Measurements from ENCODE around the gene UVRAG. TPM values are rescaled to one million over a fixed set of nuclear protein-coding genes. Genes with fewer than 3 reads are reported as not detected.

The UVRAG gene
- total RNA-seq, 1 donor from 2014 or later: 45.2 TPM

GRCh38 chr11:75945446-75945845 lies 130.4 kb downstream of the UVRAG start:
- Histone ChIP-seq H3K9me3 (no peaks in the 10 kb centered on the region), H3K4me3 (no peak overlapping the region), H3K27ac (no peak overlapping the region), H3K4me1 (peaks cover 0 to 6% of the 10 kb centered on the region in 2 donors), H3K27me3 (no peaks in the 10 kb centered on the region), H3K36me3 (no peaks in the 10 kb centered on the region)
- intact Hi-C loops (cut with DNase I): no loop called here
- TF ChIP-seq CTCF (IDR thresholded peaks at IDR 0.05): no peak
- no peak for DNase-seq (ENCODE audit: low spot score in 2 of 2)

- Histone ChIP-seq H3K4me1 (peaks cover 0 to 6% of the 10 kb centered on the region in 2 donors), H3K9me3 (no peaks in the 10 kb centered on the region), H3K4me3 (no peak overlapping the region), H3K27me3 (no peaks in the 10 kb centered on the region), H3K36me3 (no peaks in the 10 kb centered on the region), H3K27ac (peak overlapping the region in 1 of 2 donors; percentile 43)
- TF ChIP-seq CTCF (IDR thresholded peaks at IDR 0.05): no peak
- intact Hi-C loops (cut with DNase I): no loop called here
- no peak for DNase-seq (ENCODE audit: low spot score in 2 of 2)
Observed at GRCh38 chr11:75945947-75946346, 130.9 kb downstream of the UVRAG start.

GRCh38 chr11:75946531-75947530 lies 131.8 kb downstream of the UVRAG start:
- no peak for TF ChIP-seq CTCF (IDR thresholded peaks at IDR 0.05)
- H3K4me1 ChIP-seq: peaks cover 0 to 6% of the 10 kb centered on the region in 2 donors
- H3K4me3 ChIP-seq: no peak overlapping the region
- intact Hi-C loops (cut with DNase I): no loop called here
- H3K27ac ChIP-seq: peak overlapping the region; percentile 43 to 57
- DNase-seq (ENCODE audit: low spot score in 2 of 2): no peak
- no peaks in the 10 kb centered on the region for H3K9me3 ChIP-seq
- no peaks in the 10 kb centered on the region for H3K36me3 ChIP-seq
- H3K27me3 ChIP-seq: no peaks in the 10 kb centered on the region

DNA sequence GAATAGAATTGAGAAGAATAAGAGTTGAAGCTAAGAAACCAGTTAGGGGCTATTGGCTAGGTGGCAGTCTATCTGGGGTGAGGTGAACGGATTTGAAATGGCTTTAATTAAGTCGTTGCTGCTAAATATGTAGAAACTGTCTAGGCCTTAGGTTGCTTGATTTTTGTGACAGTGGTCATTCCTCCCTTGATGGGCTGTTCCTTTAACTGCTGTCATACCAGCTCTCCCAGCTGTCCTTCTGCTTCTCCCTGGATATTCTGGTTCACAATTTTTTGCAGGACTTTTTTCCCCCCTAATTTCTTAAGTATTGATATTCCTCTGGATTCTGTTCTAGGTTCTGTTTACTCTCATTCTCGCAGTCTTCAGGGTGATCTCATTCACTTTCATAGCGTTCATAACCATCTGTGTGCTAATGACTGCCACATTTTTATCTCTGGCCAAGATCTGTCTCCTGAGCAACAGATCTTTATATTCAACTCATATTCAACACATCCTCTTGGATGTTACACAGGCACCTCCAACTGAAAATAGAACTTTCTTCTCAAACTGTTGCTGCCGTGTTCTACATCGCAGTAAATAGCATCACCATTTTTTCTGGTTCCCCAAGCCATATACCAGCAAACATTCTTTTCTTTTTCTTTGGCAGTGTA lies 134.1 kb downstream of the UVRAG start:
- no peak for DNase-seq (ENCODE audit: low spot score in 2 of 2)
- peaks cover 0 to 9% of the 10 kb centered on the region in 2 donors for H3K4me1 ChIP-seq
- TF ChIP-seq CTCF (IDR thresholded peaks at IDR 0.05): no peak
- no peaks in the 10 kb centered on the region for H3K27me3 ChIP-seq
- no peaks in the 10 kb centered on the region for H3K9me3 ChIP-seq
- H3K27ac ChIP-seq: no peak overlapping the region
- intact Hi-C loops (cut with DNase I): no loop called here
- H3K36me3 ChIP-seq: no peaks in the 10 kb centered on the region
- no peak overlapping the region for H3K4me3 ChIP-seq

DNA sequence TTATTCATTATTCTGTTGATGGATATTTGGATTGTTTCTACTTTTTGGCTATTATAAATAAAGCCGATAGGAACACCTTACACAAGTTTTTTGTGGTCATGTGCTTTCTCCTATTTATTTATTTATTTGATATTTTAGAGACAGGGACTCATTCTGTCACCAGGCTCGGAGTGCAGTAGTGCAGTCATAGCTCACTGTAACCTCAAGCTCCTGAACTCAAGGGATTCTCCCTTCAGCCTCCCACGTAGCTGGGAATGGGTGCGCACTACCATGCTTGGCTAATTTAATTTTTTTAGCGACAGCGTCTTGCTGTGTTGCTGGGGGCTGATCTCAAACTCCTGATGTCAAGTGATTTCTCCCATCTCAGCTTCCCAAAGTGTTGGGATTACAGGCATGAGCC lies 135.1 kb downstream of the UVRAG start:
- Histone ChIP-seq H3K27me3 (no peaks in the 10 kb centered on the region), H3K4me3 (no peak overlapping the region), H3K4me1 (peaks cover 0 to 9% of the 10 kb centered on the region in 2 donors), H3K36me3 (no peaks in the 10 kb centered on the region), H3K27ac (no peak overlapping the region), H3K9me3 (no peaks in the 10 kb centered on the region)
- no peak for TF ChIP-seq CTCF (IDR thresholded peaks at IDR 0.05)
- intact Hi-C loops (cut with DNase I): no loop called here
- DNase-seq (ENCODE audit: low spot score in 2 of 2): no peak

Measured in ascending aorta (tissue), 2 donors.